HepG2 (cell line): ENCODE results near the gene TTC39B. TPM values are rescaled to one million over a fixed set of nuclear protein-coding genes. Genes with fewer than 3 reads are reported as not detected.

ENCODE experiments used
- ATAC-seq: fragments of 200-7000 bp; cut with Tn5 transposase; 3 replicates; pipeline ENCODE4 v1.9.1; 2020; ENCODE audit warnings: mild to moderate bottlenecking, moderate library complexity
- BruUV-seq: library from RNA; stranded (reverse); fragments of 400-500 nt; replicated peaks from 2 replicates; lab custom pipeline; 2021; lab: Mats Ljungman, UMichigan
- CTCF ChIA-PET: fragments of 300-600 bp; formaldehyde crosslinking; extraction: SDS; loops from one replicate; lab custom pipeline; 2021; ENCODE audit warnings: low total read pairs, inconsistent platforms, low intra/inter-chr PET ratio; lab: Yijun Ruan, JAX
- POLR2A ChIA-PET: fragments of 350-600 bp; sonication (Branson Sonifier 250); formaldehyde crosslinking; loops from one replicate; lab custom pipeline; 2020; ENCODE audit warnings: antibody characterized with exemption, inconsistent platforms; lab: Yijun Ruan, JAX
- DNase-seq: peaks from one replicate; pipeline ENCODE4 v3.0.0-alpha.2; 2015; ENCODE audit warnings: low spot score
- FAIRE-seq: peaks from 3 replicates; lab custom pipeline; 2011; peaks lifted over from hg19 to GRCh38; lab: Jason Lieb, UNC
- H2AFZ ChIP-seq: one replicate; pipeline ENCODE4 v1.6.1; 2011; ENCODE audit warnings: low read length, inconsistent platforms
- H3K27ac ChIP-seq: fragments of 300-600 bp; 3 replicates; pipeline ENCODE4 v1.8.0; 2011; ENCODE audit warnings: mixed run types, mild to moderate bottlenecking, mixed read lengths, low read length, inconsistent platforms; ENCODE audit not compliant: insufficient read depth; ENCODE audit errors: extremely low read length
- H3K27me3 ChIP-seq, 2 experiments: fragments of 200-600 bp in 1 of 2; 2 replicates in 1 of 2; 3 replicates in 1 of 2; pipeline versions ENCODE4 v1.6.0 to v1.8.0; 2011; ENCODE audit warnings: low read length in 2 of 2, mild to moderate bottlenecking in 2 of 2, moderate library complexity in 2 of 2, inconsistent platforms in 1 of 2; ENCODE audit not compliant: insufficient read depth in 2 of 2, control insufficient read depth in 1 of 2
- H3K36me3 ChIP-seq, 2 experiments: fragments of 200-600 bp in 1 of 2; replicated peaks in 1 of 2; 2 replicates in 1 of 2; 3 replicates in 1 of 2; pipeline versions ENCODE4 v1.5.1 to v1.8.0; 2011; ENCODE audit warnings: low read length in 2 of 2, inconsistent platforms in 1 of 2; ENCODE audit not compliant: insufficient read depth in 2 of 2, control insufficient read depth in 1 of 2
- H3K4me1 ChIP-seq: 2 replicates; pipeline ENCODE4 v1.5.1; 2012; ENCODE audit warnings: low read length, inconsistent platforms; ENCODE audit not compliant: insufficient read depth
- H3K4me2 ChIP-seq: 2 replicates; pipeline ENCODE4 v1.6.0; 2011; ENCODE audit warnings: low read depth, low read length, inconsistent platforms
- H3K4me3 ChIP-seq, 3 experiments: fragments of 200-600 bp in 1 of 3; sonication (generic), shearing (Covaris generic) in 1 of 3; replicated peaks in 1 of 3; 2 replicates each; pipeline ENCODE4 v1.5.1; 2011 to 2016; ENCODE audit warnings: low read length in 3 of 3, inconsistent platforms in 2 of 3, low read depth in 2 of 3, mild to moderate bottlenecking in 2 of 3, control low read depth in 1 of 3, mixed read lengths in 1 of 3; ENCODE audit not compliant: insufficient read depth in 1 of 3
- H3K79me2 ChIP-seq: one replicate; pipeline ENCODE4 v1.6.1; 2011; ENCODE audit warnings: low read length, inconsistent platforms; ENCODE audit not compliant: insufficient read depth
- H3K9ac ChIP-seq: 2 replicates; pipeline ENCODE4 v1.6.0; 2011; ENCODE audit warnings: mild to moderate bottlenecking, low read depth, low read length, inconsistent platforms; ENCODE audit not compliant: insufficient read depth
- H3K9me3 ChIP-seq: 2 replicates; pipeline ENCODE4 v1.5.1; 2012; ENCODE audit warnings: mild to moderate bottlenecking, low read length
- H4K20me1 ChIP-seq: 2 replicates; pipeline ENCODE4 v1.6.0; 2011; ENCODE audit warnings: inconsistent platforms, mild to moderate bottlenecking, low read length, moderate library complexity; ENCODE audit not compliant: insufficient read depth
- CREM ChIP-seq, 2 experiments: sonication (generic) in 1 of 2; formaldehyde crosslinking in 1 of 2; IDR thresholded peaks; 2 replicates each; pipeline versions ENCODE4 v1.4.0 to v1.6.1; 2016 to 2020; ENCODE audit warnings: antibody characterized with exemption in 1 of 2, mild to moderate bottlenecking in 1 of 2, missing genetic modification reagents in 1 of 2
- MAFF ChIP-seq: IDR thresholded peaks from 2 replicates; pipeline ENCODE4 v1.6.1; 2011; ENCODE audit warnings: low read depth, low read length, improper control_type of control experiment
- MAFK ChIP-seq, 2 experiments: IDR thresholded peaks in 1 of 2; conservative IDR thresholded peaks in 1 of 2; 2 replicates each; pipeline ENCODE4 v1.6.1; 2011; ENCODE audit warnings: improper control_type of control experiment in 2 of 2, low read length in 2 of 2
- NFIC ChIP-seq: IDR thresholded peaks from 2 replicates; pipeline ENCODE4 v1.6.1; 2012; ENCODE audit warnings: mild to moderate bottlenecking, low read length, inconsistent platforms
- SRY ChIP-seq: sonication (generic); formaldehyde crosslinking; IDR thresholded peaks from 2 replicates; pipeline ENCODE4 v1.8.0; 2022; ENCODE audit warnings: mild to moderate bottlenecking, missing genetic modification reagents
- ZNF510 ChIP-seq: sonication (generic); formaldehyde crosslinking; IDR thresholded peaks from 2 replicates; pipeline ENCODE4 v1.4.0; 2020; ENCODE audit warnings: low read depth, mild to moderate bottlenecking, missing genetic modification reagents
- ZNF607 ChIP-seq: sonication (generic); formaldehyde crosslinking; IDR thresholded peaks from 2 replicates; pipeline ENCODE4 v1.5.1; 2020; ENCODE audit warnings: missing genetic modification reagents, mild to moderate bottlenecking, borderline replicate concordance
- ZNF616 ChIP-seq: sonication (generic); formaldehyde crosslinking; IDR thresholded peaks from 2 replicates; pipeline ENCODE4 v1.5.0; 2020; ENCODE audit warnings: low read depth, mild to moderate bottlenecking, missing genetic modification reagents
- WGBS: methylation state at CpG from one replicate; pipeline ENCODE4 v1.1.6; 2017; ENCODE audit warnings: low lambda C conversion rate; 5-methylcytosine and 5-hydroxymethylcytosine counted together
- in situ Hi-C: cut with HindIII; loops from 2 replicates; pipeline ENCODE4 v1.10.0; 2017; ENCODE audit warnings: low pct_unique_long_range_greater_than_20kb; ENCODE audit not compliant: extremely low pct_ligation_motif_present
- intact Hi-C: fragments of 100-400 bp; cut with micrococcal nuclease; formaldehyde crosslinking; loops from one replicate; pipeline ENCODE4 v1.10.0; 2022; ENCODE audit not compliant: unreplicated experiment
- polyA plus RNA-seq, 8 experiments: library from polyadenylated mRNA; depleted of rRNA in 3 of 8; stranded (reverse) in 7 of 8; unstranded in 1 of 8; fragments of >200 nt; fragmentation: Illumina TruSeq in 4 of 8; extraction: Trizol in 4 of 8; gene quantifications; 2 replicates each; pipeline versions ENCODE4 v1.2.1 to v1.2.3, GENCODE V29; 2011 to 2016; ENCODE audit warnings: low read depth in 4 of 8, missing spikeins in 1 of 8, mixed read lengths in 1 of 8; ENCODE audit not compliant: insufficient read depth in 1 of 8
- total RNA-seq, 5 experiments: library from RNA; depleted of rRNA; stranded (reverse); fragments of >200 nt; fragmentation: Illumina TruSeq; extraction: Trizol; gene quantifications; 2 replicates each; pipeline ENCODE4 v1.2.3, GENCODE V29; 2016; ENCODE audit warnings: low read depth in 1 of 5
- TF ChIP-seq, protein P1 (sequence below): sonication (generic); formaldehyde crosslinking; IDR thresholded peaks from 2 replicates; pipeline ENCODE4 v1.5.0; 2020; ENCODE audit warnings: mild to moderate bottlenecking, missing genetic modification reagents
- TF ChIP-seq, protein P2 (sequence below): sonication (generic); formaldehyde crosslinking; IDR thresholded peaks from 2 replicates; pipeline ENCODE4 v1.8.1; 2023; ENCODE audit warnings: mild to moderate bottlenecking, missing genetic modification reagents
- TF ChIP-seq, protein P3 (sequence below): sonication (generic); formaldehyde crosslinking; IDR thresholded peaks from 2 replicates; pipeline ENCODE4 v1.4.0; 2020; ENCODE audit warnings: missing genetic modification reagents, borderline replicate concordance
- TF ChIP-seq, protein P4 (sequence below): sonication (generic); formaldehyde crosslinking; IDR thresholded peaks from 2 replicates; pipeline ENCODE4 v1.4.0; 2020; ENCODE audit warnings: missing genetic modification reagents

TTC39B gene
- total and polyA plus RNA-seq, 2 of the 13 experiments (the other 11 are each of a cell fraction or from before 2014, with no cell fraction given) = 14.3 to 19.4 TPM

DNA sequence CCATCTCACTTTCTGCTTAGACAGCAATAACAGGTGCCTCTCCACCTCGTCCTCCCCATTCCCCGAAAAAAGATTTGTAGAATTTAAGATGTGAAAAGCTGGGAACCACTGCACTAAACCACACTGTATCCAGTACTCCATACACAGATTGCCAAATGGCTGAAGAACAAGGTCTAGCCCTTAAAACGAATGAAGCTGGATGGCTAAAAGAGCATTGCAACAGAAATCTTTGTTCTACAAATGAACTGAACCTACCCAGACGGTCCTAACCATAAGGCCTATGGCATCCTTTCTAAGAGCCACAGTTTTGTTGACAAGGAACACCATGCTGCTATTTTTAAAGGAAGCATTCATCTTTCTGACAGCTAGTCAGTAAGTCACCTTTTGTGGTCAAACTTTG lies 152.3 kb downstream of the TTC39B start:
- no peaks in the 10 kb centered on the region for H4K20me1 ChIP-seq
- ChIA-PET CTCF (no interaction called here), POLR2A (no interaction called here)
- no peak overlapping the region for H3K27ac ChIP-seq
- no peak for DNase-seq
- TF ChIP-seq, protein P1, sequence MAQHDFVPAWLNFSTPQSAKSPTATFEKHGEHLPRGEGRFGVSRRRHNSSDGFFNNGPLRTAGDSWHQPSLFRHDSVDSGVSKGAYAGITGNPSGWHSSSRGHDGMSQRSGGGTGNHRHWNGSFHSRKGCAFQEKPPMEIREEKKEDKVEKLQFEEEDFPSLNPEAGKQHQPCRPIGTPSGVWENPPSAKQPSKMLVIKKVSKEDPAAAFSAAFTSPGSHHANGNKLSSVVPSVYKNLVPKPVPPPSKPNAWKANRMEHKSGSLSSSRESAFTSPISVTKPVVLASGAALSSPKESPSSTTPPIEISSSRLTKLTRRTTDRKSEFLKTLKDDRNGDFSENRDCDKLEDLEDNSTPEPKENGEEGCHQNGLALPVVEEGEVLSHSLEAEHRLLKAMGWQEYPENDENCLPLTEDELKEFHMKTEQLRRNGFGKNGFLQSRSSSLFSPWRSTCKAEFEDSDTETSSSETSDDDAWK (CRISPR knock-in tag) = no peak
- TF ChIP-seq MAFK (conservative IDR thresholded peaks at IDR 0.05 in 1 of 2, IDR thresholded peaks at IDR 0.05 in 1 of 2; ENCODE audit: low read length in 2 of 2) (peak; percentile 37 to 46; a peak in 2 of 4 replicates), MAFF (0 out of 2 replicates have a peak, but pooled peaks have one; percentile 15)
- TF ChIP-seq, protein P2, sequence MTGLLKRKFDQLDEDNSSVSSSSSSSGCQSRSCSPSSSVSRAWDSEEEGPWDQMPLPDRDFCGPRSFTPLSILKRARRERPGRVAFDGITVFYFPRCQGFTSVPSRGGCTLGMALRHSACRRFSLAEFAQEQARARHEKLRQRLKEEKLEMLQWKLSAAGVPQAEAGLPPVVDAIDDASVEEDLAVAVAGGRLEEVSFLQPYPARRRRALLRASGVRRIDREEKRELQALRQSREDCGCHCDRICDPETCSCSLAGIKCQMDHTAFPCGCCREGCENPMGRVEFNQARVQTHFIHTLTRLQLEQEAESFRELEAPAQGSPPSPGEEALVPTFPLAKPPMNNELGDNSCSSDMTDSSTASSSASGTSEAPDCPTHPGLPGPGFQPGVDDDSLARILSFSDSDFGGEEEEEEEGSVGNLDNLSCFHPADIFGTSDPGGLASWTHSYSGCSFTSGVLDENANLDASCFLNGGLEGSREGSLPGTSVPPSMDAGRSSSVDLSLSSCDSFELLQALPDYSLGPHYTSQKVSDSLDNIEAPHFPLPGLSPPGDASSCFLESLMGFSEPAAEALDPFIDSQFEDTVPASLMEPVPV (CRISPR knock-in tag) = no peak
- intact Hi-C loops = no loop called here
- H3K4me3 ChIP-seq = no peak overlapping the region
- no peak for FAIRE-seq
- WGBS = 12% methylated on average over 4 of the region's 4 CpGs
- in situ Hi-C loops = no loop called here
- no TSS peak for BruUV-seq
- no peak overlapping the region for H3K4me2 ChIP-seq
- peaks cover 0 to 15% of the 10 kb centered on the region in 2 experiments; a peak in 2 of 5 replicates for H3K27me3 ChIP-seq
- no peaks in the 10 kb centered on the region for H3K79me2 ChIP-seq
- no peak for ATAC-seq
- no peak overlapping the region for H3K9ac ChIP-seq
- H3K9me3 ChIP-seq = no peaks in the 10 kb centered on the region
- no peaks in the 10 kb centered on the region for H3K36me3 ChIP-seq
- no peaks in the 10 kb centered on the region for H3K4me1 ChIP-seq
- H2AFZ ChIP-seq = no peak overlapping the region

DNA sequence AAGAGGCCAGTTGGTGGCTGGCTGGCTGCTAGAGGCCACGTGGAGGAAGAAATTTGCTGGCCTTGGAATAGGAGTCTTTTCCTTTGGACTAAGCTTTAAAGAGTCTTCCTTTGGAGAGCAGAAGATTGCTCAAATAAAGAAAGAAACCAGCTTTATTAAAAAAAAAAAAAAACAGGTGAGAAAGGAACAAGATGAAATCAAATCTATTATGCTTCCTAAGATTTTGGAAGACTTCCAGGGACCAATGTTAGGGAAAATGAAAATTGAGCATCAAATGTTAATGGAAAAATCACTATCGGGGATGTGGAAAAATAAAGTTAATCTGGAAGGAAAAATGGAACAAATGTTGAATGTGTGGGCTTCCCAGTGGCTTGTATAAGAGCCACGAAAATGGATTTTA lies 153.1 kb downstream of the TTC39B start:
- BruUV-seq = no TSS peak
- ATAC-seq (no peak), FAIRE-seq (no peak), DNase-seq (no peak)
- peaks cover 0 to 15% of the 10 kb centered on the region in 2 experiments; a peak in 2 of 5 replicates for H3K27me3 ChIP-seq
- H3K4me1 ChIP-seq = no peaks in the 10 kb centered on the region
- no peaks in the 10 kb centered on the region for H3K9me3 ChIP-seq
- no peak overlapping the region for H3K4me2 ChIP-seq
- H3K9ac ChIP-seq = no peak overlapping the region
- intact Hi-C loops (no loop called here), in situ Hi-C loops (no loop called here)
- no peak overlapping the region for H3K27ac ChIP-seq
- 7% methylated on average over 3 of the region's 3 CpGs for WGBS
- no peak overlapping the region for H2AFZ ChIP-seq
- CTCF ChIA-PET = no interaction called here
- H3K4me3 ChIP-seq = no peak overlapping the region
- H4K20me1 ChIP-seq = no peaks in the 10 kb centered on the region
- no peaks in the 10 kb centered on the region for H3K36me3 ChIP-seq
- POLR2A ChIA-PET = no interaction called here
- no peaks in the 10 kb centered on the region for H3K79me2 ChIP-seq
- no peak for TF ChIP-seq ZNF616 (CRISPR knock-in tag)
- no peak for TF ChIP-seq NFIC
- TF ChIP-seq, protein P3, sequence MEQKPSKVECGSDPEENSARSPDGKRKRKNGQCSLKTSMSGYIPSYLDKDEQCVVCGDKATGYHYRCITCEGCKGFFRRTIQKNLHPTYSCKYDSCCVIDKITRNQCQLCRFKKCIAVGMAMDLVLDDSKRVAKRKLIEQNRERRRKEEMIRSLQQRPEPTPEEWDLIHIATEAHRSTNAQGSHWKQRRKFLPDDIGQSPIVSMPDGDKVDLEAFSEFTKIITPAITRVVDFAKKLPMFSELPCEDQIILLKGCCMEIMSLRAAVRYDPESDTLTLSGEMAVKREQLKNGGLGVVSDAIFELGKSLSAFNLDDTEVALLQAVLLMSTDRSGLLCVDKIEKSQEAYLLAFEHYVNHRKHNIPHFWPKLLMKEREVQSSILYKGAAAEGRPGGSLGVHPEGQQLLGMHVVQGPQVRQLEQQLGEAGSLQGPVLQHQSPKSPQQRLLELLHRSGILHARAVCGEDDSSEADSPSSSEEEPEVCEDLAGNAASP (CRISPR knock-in tag) = no peak
- TF ChIP-seq, protein P4, sequence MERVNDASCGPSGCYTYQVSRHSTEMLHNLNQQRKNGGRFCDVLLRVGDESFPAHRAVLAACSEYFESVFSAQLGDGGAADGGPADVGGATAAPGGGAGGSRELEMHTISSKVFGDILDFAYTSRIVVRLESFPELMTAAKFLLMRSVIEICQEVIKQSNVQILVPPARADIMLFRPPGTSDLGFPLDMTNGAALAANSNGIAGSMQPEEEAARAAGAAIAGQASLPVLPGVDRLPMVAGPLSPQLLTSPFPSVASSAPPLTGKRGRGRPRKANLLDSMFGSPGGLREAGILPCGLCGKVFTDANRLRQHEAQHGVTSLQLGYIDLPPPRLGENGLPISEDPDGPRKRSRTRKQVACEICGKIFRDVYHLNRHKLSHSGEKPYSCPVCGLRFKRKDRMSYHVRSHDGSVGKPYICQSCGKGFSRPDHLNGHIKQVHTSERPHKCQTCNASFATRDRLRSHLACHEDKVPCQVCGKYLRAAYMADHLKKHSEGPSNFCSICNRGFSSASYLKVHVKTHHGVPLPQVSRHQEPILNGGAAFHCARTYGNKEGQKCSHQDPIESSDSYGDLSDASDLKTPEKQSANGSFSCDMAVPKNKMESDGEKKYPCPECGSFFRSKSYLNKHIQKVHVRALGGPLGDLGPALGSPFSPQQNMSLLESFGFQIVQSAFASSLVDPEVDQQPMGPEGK (CRISPR knock-in tag) = no peak
- TF ChIP-seq CREM (IDR thresholded peaks at IDR 0.05) = no peak
- no peak for TF ChIP-seq CREM (CRISPR knock-in tag; IDR thresholded peaks at IDR 0.05)
- no peak for TF ChIP-seq ZNF510 (CRISPR knock-in tag)
- no peak for TF ChIP-seq SRY
- no peak for TF ChIP-seq ZNF607 (CRISPR knock-in tag)
